K562 (cell line): ENCODE data around the gene AGK.

Source experiments
- MYC ChIP-seq, 2 experiments: fragments of 250-450 bp in 1 of 2; sonication (Bioruptor Pico) in 1 of 2; IDR thresholded peaks; 2 replicates each; pipeline versions ENCODE4 v1.5.1 to v1.6.1; 2012 to 2021; ENCODE audit warnings: low read depth in 2 of 2, borderline replicate concordance in 1 of 2, improper control_type of control experiment in 1 of 2, low read length in 1 of 2, mild to moderate bottlenecking in 1 of 2, moderate library complexity in 1 of 2
- ZNF764 ChIP-seq: fragments of 250-450 bp; sonication (Bioruptor Pico); IDR thresholded peaks from 2 replicates; pipeline ENCODE4 v1.4.0; 2020; ENCODE audit warnings: low read depth, mild to moderate bottlenecking, moderate library complexity

DNA sequence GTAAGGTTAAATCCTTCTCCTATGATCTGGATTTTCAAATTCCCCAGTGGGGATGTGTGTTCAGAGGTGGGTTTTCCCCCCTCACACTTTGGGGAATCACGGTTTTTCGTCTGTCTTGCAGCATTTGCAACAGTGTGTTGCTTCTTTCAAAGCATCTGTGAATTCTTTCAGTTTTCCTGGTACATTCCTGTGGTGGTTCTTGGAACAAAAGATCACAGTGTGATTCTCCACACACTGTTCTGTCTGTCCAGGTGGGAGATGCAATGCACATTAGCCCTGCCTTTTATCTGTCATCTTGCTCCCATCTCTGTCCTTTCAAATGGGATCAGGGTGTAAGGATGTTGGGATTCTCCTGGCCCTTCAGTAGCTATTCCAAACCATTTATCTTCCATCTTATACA lies 11.8 kb downstream of the AGK start:
- TF ChIP-seq ZNF764 (CRISPR knock-in tag): no peak
- TF ChIP-seq MYC (IDR thresholded peaks at IDR 0.05; ENCODE audit: low read depth, low read length): no peak
- TF ChIP-seq MYC (CRISPR knock-in tag; IDR thresholded peaks at IDR 0.05; ENCODE audit: borderline replicate concordance, low read depth): no peak
